Right lobe of liver (tissue), 6 donors: Measurements from ENCODE around the gene TCF12. TPM values are rescaled to one million over a fixed set of nuclear protein-coding genes. Genes with fewer than 3 reads are reported as not detected.
"Not testable (repeated sequence)": the region's sequence is repeated elsewhere in the genome, so short reads cannot be mapped to it uniquely, and the experiment has no call there.

Experiments used
- ATAC-seq, 4 donors: fragments of 200-7000 bp; cut with Tn5 transposase; one replicate each; pipeline ENCODE4 v1.9.1; 2020; ENCODE audit warnings: mild to moderate bottlenecking in 4 of 4, moderate library complexity in 4 of 4
- DNase-seq, 3 donors: peaks; one replicate each; pipeline ENCODE4 v3.0.0-alpha.2; 2020
- H3K27ac ChIP-seq, 3 donors: fragments of 200-600 bp; one replicate each; pipeline ENCODE4 v1.8.0; 2022
- H3K27me3 ChIP-seq, 2 donors: fragments of 200-600 bp; one replicate each; pipeline ENCODE4 v1.8.0; 2022
- H3K36me3 ChIP-seq, 4 donors: fragments of 200-600 bp; sonication (generic) in 1 of 4; one replicate each; pipeline versions ENCODE4 v1.5.1 to v1.8.0; 2017 to 2022; ENCODE audit warnings: control low read depth in 1 of 4
- H3K4me1 ChIP-seq, 4 donors: fragments of 200-600 bp; sonication (generic) in 1 of 4; one replicate each; pipeline versions ENCODE4 v1.5.1 to v1.8.0; 2017 to 2022; ENCODE audit warnings: control low read depth in 1 of 4
- H3K4me3 ChIP-seq, 3 donors: fragments of 200-600 bp; one replicate each; pipeline ENCODE4 v1.8.0; 2022
- H3K9me3 ChIP-seq, 4 donors: fragments of 200-600 bp; sonication (generic) in 1 of 4; one replicate each; pipeline versions ENCODE4 v1.5.1 to v1.8.0; 2017 to 2022; ENCODE audit warnings: control low read depth in 1 of 4
- CTCF ChIP-seq, 4 donors: fragments of 200-600 bp in 3 of 4; fragments of 450-650 bp in 1 of 4; IDR thresholded peaks; one replicate each; pipeline versions ENCODE4 v1.5.1 to v1.8.0; 2016 to 2022; ENCODE audit warnings: antibody characterized with exemption in 4 of 4, mild to moderate bottlenecking in 2 of 4
- POLR2A ChIP-seq: fragments of 450-650 bp; IDR thresholded peaks from one replicate; pipeline ENCODE4 v1.6.1; 2017; ENCODE audit warnings: antibody characterized with exemption, mild to moderate bottlenecking
- WGBS: methylation state at CpG from one replicate; pipeline ENCODE4 v1.1.6; 2018; ENCODE audit warnings: low coverage, low lambda C conversion rate; ENCODE audit not compliant: insufficient coverage; ENCODE audit errors: missing lambda C conversion rate; 5-methylcytosine and 5-hydroxymethylcytosine counted together
- intact Hi-C, 2 donors: fragments of 100-400 bp; cut with DNase I; formaldehyde crosslinking; loops; one replicate each; pipeline versions ENCODE4 v1.11.2 to v1.14.1; 2022
- total RNA-seq, 6 experiments: library from RNA; depleted of rRNA in 2 of 6; stranded (reverse); fragments of >200 nt in 2 of 6; fragmentation: NEBNext Ultra II Directional in 3 of 6; extraction: Animal tissue kit (Norgen Biotek cat#: 25700) in 3 of 6; gene quantifications; one replicate each; pipeline versions ENCODE4 v1.1.0 to v1.2.4, GENCODE V29; 2016 to 2023
- donor health status: DM: no; HTN: yes; CAD: no.
- donor health status: DM: no; HTN: no; CAD: no.
- donor health status: DM: no; HTN: no; CAD: no.
- donor health status: DM: no; HTN: yes; CAD: no.
- donor health status: DM: no; HTN: yes; CAD: no.

Gene TCF12
- total RNA-seq, 6 experiments from 2014 or later: 28.9 to 41.9 (median 35.3) TPM

- H3K4me1 ChIP-seq: peaks cover 0 to under 1% (median 0%) of the 10 kb centered on the region in 4 donors
- DNase-seq (no peak), ATAC-seq (no peak)
- H3K9me3 ChIP-seq: no peaks in the 10 kb centered on the region
- no peak overlapping the region for H3K4me3 ChIP-seq
- no peak for TF ChIP-seq CTCF (IDR thresholded peaks at IDR 0.05)
- no peak for TF ChIP-seq POLR2A
- intact Hi-C loops: no loop called here
- H3K36me3 ChIP-seq: peaks cover 0 to 10% (median 0%) of the 10 kb centered on the region in 4 donors
- H3K27ac ChIP-seq: no peak overlapping the region
- no peaks in the 10 kb centered on the region for H3K27me3 ChIP-seq
Observed at GRCh38 chr15:57092252-57092651, 173.8 kb downstream of the TCF12 start.

- Histone ChIP-seq H3K4me3 (no peak overlapping the region), H3K4me1 (peaks cover 0 to 5% (median 0%) of the 10 kb centered on the region in 4 donors), H3K36me3 (peaks cover 0 to 10% (median 0%) of the 10 kb centered on the region in 4 donors), H3K27ac (no peak overlapping the region), H3K9me3 (no peaks in the 10 kb centered on the region), H3K27me3 (no peaks in the 10 kb centered on the region)
- TF ChIP-seq POLR2A (no peak), CTCF (IDR thresholded peaks at IDR 0.05) (no peak)
- ATAC-seq: no peak
- 81% methylated on average over 6 of the region's 6 CpGs for WGBS
- DNase-seq: no peak
- intact Hi-C loops: no loop called here
Observed at GRCh38 chr15:57094321-57095257, 176.1 kb downstream of the TCF12 start.

- WGBS: 76% methylated on average over 4 of the region's 4 CpGs
- ATAC-seq (no peak), DNase-seq (no peak)
- H3K4me3 ChIP-seq: no peak overlapping the region
- intact Hi-C loops: no loop called here
- H3K27ac ChIP-seq: no peak overlapping the region
- peaks cover 0 to 5% (median 0%) of the 10 kb centered on the region in 4 donors for H3K4me1 ChIP-seq
- no peaks in the 10 kb centered on the region for H3K9me3 ChIP-seq
- H3K36me3 ChIP-seq: peaks cover 0 to 10% (median 0%) of the 10 kb centered on the region in 4 donors
- no peak for TF ChIP-seq CTCF (IDR thresholded peaks at IDR 0.05)
- TF ChIP-seq POLR2A: no peak
- no peaks in the 10 kb centered on the region for H3K27me3 ChIP-seq
Observed at GRCh38 chr15:57095896-57096295, 177.5 kb downstream of the TCF12 start.

- ATAC-seq: no peak
- intact Hi-C loops: no loop called here
- no peak for DNase-seq
- peaks cover 0 to 5% (median 0%) of the 10 kb centered on the region in 4 donors for H3K4me1 ChIP-seq
- TF ChIP-seq CTCF (IDR thresholded peaks at IDR 0.05): no peak
- no peak for TF ChIP-seq POLR2A
- no peak overlapping the region for H3K4me3 ChIP-seq
- 100% methylated on average over 1 of the region's 1 CpG for WGBS
- peaks cover 0 to 10% (median 0%) of the 10 kb centered on the region in 4 donors for H3K36me3 ChIP-seq
- H3K27me3 ChIP-seq: no peaks in the 10 kb centered on the region
- no peak overlapping the region for H3K27ac ChIP-seq
- no peaks in the 10 kb centered on the region for H3K9me3 ChIP-seq
Observed at GRCh38 chr15:57097246-57097645, 178.8 kb downstream of the TCF12 start.

- H3K9me3 ChIP-seq, H3K27ac ChIP-seq, DNase-seq, H3K36me3 ChIP-seq, intact Hi-C loops, H3K27me3 ChIP-seq, H3K4me1 ChIP-seq, H3K4me3 ChIP-seq, ATAC-seq: not testable (repeated sequence)
- WGBS: 69% methylated on average over 3 of the region's 4 CpGs
Observed at GRCh38 chr15:57097919-57098543, 179.6 kb downstream of the TCF12 start.
